Measurements from ENCODE around the gene ZNF280C.
A peak's percentile ranks its signal among the peaks of the same experiment; 100 is the strongest.
"Not testable (repeated sequence)": the region's sequence is repeated elsewhere in the genome, so short reads cannot be mapped to it uniquely, and the experiment has no call there.

ZNF280C gene, protein sequence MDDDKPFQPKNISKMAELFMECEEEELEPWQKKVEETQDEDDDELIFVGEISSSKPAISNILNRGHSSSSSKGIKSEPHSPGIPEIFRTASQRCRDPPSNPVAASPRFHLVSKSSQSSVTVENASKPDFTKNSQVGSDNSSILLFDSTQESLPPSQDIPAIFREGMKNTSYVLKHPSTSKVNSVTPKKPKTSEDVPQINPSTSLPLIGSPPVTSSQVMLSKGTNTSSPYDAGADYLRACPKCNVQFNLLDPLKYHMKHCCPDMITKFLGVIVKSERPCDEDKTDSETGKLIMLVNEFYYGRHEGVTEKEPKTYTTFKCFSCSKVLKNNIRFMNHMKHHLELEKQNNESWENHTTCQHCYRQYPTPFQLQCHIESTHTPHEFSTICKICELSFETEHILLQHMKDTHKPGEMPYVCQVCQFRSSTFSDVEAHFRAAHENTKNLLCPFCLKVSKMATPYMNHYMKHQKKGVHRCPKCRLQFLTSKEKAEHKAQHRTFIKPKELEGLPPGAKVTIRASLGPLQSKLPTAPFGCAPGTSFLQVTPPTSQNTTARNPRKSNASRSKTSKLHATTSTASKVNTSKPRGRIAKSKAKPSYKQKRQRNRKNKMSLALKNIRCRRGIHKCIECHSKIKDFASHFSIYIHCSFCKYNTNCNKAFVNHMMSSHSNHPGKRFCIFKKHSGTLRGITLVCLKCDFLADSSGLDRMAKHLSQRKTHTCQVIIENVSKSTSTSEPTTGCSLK

DNA sequence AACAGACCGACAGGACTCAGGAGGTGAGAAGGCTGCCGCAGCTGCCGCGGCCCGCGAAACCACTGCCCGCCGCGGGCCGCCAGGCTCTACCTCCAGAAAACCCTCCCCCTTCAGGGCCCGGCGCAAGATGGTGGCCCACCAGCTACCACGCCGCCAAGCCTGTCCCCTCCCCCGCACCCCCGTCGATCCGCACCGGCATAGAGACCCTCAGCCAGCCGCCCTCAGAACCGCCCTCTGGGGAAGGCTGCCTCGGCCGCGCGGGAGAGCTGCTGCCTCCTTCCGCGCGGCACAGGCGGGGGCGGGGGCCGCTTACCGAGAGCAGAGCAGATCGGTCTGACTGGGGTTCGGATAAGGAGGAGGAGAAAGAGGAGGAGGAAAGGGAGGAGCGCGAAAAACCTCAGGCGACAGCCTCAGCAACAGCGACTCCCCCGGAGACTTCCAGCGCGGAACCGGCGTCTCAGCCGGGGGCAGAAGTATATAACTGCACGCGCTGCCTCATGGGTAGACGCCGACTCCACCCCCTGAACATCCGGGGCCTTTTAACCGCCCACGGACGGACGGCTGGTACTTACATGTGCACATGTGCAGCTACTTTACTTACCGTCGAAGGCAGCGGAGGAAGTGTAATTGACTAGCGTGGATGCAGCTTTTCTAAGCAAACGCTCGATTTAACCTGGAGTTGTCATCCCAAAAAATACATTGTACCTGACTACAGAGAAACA, at the start of gene ZNF280C:
TSS of gene ZNF280C (minus strand) at position 451 of the 722 bp plus-strand sequence. CDS start 8,450 bp downstream, outside the sequence.
- DNase-seq, result peak; percentile 96

DNA sequence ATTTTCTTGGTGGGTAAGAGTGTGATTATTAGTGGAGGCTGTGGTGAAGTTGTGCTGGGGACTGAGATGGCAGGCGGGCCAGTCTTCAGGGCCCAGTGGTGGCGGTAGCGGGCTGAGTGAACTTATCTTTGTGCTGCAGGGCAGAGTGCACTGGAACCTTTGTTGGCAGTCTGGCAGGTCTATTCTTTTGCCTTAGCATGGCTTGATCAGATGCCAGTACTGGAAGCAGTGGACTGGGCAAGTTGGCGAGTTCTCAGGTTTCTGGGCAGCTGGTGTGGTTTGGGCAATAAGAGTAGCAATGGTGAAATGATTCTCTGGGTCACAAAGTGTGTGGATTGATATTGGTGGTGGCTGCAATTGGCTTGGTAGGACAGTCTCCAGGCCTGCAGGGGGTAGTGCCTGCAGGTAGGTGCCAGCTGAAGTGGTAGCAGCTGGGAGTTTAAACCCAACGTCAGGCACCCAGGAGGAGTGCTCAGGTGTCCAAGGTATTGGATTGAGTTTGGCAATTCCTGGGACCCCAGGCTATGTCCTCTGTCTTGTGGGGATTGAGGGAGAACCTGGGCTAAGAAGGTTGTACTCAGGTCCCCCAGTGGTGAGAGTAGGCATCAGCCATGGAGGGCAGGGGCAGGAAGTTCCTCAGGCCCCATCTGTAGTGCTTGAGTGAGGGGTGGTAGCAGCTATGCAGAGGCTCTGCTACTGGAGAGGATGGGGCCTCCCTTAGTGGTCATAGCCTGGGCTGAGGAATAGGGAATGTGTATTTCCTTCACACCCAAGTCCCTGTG, 36.1 kb upstream of the ZNF280C start:
- DNase-seq, result no peak

DNA sequence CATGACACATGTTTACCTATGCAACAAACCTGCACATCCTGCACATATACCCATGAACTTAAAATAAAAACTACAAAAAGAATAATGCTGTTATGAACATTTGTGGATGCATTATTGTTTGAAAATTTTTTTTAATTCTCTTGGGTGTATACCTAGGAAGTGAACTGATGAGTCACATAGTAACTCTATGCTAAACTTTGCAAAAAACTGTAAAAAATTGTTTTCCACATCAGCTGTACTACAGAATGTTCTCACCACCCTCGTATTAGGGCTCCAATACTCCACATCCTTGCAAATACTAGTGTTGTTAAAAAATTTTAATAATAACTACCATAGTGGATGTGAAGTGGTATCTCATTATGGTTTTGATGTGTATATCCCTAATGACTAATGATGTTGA, 33.3 kb upstream of the ZNF280C start:
- no peak for DNase-seq

DNA sequence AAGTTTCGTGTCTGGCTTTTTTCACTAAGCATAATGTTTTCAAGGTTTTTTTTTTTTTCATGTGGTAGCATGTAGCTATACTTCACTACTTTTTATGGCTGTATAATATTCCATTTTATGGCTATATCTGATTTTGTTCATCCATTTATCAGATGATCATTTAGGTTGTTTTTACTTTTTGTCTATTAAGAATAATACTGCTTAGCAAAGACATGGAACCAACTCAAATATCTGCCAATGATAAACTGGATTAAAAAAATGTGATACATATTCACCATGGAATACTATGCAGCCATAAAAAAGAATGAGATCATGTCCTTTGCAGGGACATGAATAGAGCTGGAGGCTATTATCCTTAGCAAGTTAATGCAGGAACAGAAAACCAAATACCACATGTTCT, 32.7 kb upstream of the ZNF280C start:
- no peak for DNase-seq

DNA sequence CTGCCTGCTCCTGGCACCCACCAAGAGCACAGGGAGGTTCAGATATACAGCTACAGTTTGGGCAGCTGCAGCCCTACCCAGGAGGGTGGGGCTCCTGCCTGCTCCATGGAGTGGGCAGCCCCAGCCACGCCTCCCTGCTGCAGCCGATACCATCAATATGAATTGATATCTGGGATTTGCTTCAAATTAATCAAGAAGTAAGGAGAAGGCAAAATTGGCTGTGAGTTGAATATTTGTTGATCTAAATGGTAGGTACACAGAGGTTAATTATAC, 31.2 kb upstream of the ZNF280C start:
- no peak for DNase-seq

DNA sequence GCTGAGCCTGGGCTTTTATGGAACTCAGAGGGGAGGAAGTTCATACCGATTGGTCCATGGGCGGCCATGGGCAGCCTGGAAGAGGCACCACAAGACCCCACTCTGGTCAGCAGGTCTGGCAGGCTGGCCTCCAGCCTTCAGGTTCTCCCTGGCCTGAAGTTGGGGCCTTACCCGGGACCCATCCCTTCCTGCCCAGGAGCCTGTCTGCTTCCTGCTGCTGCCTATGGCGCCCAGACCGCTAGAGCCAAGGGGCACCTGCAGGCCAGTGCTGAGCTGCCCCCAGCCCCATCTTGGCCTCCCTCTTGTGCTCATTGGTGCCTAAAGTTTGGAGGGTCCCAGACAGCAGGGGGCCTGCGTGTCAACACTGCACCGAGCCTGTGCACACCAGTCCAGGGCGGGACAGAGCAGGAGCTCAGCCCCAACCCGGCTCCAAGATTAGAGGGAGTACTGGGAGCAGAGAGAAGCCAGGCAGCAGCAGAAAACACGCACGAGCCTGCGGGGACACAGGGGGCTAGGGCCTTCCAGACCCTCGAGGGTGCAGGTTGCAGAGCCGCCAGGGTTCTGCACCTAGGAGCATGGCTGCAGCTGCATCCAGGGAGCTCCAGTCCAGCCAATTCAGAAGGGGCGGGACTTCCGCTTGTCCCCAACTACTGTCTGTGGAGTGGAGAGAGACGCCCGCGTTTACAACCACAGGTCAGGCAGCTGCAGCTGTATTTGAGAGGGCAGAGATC, 30.7 kb upstream of the ZNF280C start:
- no peak for DNase-seq

DNA sequence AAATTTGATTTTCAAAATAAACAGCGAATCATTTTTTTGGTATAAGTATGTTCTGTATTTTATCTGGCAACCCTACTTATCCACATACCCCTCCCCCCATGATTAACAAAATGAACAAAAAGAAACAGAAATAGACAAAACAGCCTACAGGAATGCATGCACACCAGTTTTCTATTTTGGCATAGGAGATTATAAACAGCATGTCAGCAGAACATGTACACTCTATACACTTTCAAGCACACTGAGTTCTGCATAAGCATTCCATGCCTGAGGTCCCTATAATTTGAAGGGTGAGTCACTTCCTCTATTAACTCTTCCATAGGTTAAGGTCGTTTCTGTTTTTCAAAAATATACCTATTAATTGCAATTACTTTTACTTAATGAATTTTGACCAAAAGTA, 28.0 kb upstream of the ZNF280C start:
- no peak for DNase-seq

DNA sequence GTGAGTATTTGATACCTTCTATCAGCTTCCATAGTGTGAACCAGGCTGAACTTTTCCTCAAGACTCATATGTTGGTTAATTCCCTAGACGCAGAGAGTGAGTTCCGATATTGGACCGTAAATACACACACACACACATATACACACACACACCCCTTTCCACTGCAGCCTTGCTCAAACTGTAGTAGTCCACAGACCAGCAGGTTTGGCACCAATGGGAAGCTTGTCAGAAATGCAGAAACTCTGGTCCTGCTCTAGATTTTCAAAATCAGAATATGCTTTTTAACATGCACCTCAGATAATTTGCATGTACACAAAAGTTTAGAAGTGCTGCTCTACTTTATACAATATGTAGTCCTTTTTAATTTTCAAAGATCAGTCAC, 27.6 kb upstream of the ZNF280C start:
- no peak for DNase-seq

DNA sequence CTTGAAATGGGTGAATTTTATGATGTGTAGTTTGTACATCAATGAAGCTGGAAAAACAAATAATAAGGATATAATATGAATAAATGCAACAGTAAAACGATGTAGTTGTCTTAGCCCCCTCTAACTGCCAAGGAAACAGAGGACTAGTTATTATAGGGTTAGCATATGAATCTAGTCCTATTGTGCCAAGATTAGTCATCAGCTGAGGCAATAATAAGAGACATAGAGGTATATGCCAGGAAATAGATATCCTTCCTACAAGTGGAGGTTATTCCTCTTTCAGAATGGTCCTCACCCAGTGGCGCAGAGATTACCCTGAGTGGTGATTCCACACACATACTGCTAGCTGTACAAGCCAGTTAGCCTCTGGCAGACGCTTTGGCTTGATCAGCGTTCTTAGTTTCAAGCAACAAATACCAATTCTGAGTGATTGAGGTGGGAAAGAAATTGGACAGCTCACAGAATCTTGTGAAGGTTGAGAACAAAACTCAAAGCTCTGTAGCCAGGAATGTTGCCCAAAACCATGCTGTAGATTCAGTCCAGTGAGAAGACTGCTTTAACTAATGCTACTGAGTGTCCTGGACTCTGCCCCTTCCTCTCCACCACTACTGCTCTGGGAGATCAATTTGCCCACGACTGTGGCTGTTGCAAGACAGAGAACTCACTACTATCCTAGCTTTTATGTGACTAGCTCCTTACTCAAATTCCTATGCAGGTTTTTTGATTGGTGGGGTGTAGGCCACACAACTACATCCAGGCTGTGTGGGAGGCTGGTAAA, 27.0 kb upstream of the ZNF280C start:
- no peak for DNase-seq

DNA sequence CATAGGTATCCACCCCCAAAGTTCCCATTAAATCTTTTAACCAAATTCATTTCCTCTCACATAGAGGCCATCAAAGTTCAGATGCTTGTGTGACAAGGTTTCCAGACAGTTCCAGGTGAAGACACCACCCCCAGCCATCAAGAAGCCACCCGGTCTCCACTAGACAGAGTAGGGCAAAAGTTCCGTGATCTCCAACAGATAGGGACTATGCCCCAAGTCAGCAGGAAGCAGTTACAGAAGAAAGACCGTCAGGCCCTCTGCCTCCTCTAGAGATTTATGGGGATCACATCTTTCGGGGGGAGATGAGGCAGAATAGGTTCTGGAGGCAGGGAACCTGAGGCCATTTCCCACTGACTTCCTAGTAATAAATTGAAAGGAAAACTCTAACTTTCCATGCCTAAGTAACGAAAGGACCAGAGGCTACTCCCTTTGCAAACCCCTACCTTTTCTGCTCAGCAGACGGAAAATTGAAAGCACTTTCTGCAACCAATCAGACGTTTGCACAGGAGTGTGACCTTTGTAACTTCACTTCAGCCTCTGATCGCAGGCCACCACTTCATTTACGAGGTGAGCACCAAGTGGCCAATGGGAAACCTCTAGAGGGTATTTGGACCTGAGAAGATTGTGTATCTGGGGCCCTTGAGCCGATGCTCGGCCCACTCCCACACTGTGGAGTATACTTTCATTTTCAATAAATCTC, 18.5 kb upstream of the ZNF280C start:
- DNase-seq, result no peak

DNA sequence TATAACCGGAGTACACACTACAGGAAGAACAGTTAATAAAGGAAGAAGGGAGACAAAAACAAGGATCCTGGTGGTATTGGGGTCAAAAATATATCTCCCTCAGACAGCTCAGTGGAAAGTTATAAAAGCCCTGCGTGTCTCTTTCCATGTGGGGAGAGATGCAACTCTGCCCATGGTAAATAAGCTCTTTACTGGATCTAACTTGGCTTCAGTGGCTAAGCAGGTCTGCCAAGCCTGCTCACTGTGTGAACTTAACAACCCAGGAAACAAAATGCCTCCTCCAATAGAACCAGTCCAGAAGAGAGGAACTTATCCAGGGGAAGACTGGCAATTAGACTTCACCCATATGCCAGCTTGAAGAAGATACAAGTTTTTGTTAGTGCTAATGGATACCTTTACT, 17.0 kb upstream of the ZNF280C start:
- DNase-seq, result no peak

DNA sequence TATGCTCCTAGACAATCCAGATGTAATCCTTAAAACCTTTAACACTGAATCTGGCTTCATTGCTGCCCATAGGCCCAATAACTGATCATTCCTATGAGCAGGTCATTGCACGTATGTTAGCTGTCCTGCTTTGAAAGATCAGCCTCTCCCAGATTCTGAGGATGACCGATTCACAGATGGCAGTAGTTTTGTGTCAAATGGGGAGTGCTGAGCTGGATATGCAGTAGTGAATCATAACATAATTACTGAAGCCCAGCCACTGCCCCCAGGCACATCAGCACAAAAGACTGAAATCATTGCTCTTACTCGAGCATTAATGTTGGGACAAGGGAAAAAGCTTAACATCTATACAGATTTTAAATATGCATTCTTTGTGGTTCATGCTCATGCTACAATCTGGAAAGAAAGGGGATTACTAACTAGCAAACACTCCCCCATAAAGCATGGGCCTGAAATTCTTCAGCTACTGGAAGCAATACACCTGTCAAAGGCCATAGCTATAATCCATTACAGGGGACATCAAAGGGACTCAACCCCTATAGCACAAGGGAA, 16.4 kb upstream of the ZNF280C start:
- no peak for DNase-seq

DNA sequence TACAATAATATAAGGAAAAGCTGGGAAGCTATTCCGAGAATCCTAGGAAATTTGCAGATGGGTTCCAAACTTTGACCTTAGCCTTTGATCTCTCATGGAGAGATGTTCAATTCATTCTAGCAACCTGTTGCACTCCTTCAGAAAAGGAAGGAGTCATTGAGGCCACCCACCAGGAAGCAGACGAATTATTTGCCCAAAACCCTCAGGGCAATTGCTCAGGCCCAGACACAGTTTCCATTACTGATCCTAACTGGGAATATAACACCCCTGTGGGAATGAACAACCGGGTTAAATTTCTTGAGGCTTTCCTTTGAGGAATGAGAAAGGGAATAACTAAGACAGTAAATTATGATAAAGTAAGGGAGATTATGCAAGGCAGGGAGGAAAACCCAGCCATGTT, 13.5 kb upstream of the ZNF280C start:
- DNase-seq, result no peak

DNA sequence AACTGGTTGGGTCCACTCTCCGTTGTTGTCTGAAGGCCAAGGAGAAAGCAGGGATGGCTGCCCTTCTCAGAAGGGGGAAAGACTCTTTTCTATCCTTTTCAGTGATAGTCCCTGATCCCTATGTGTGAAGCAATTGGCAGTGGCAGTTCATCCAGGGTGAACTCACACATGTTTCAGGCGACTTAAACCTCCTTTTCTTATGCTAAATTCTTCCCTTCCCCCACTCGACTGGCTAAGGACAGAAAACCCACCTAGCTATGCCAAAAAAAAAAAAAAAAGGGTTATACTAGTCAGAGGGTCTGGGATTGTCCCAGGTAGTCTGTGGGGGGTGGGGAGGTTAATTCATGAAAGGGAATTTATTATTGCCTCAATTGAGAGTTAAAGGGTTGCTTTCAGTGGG, 12.2 kb upstream of the ZNF280C start:
- DNase-seq, result no peak

DNA sequence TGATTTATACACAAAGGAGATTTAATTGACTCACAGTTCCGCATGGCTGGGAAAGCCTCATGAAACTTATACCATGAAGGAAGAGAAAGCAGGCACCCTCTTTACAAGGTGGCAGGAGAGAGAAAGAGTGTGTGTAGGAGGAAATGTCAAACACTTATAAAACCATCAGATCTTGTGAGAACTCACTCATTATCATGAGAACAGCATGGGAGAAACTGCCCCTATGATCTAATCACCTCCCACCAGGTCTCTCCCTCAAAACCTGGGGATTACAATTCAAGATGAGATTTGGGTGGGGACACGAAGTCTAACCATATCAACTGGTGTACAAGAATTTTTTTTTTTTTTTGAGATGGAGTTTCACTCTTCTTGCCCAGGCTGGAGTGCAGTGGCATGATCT, 3.6 kb upstream of the ZNF280C start:
- not testable (repeated sequence) for DNase-seq

DNA sequence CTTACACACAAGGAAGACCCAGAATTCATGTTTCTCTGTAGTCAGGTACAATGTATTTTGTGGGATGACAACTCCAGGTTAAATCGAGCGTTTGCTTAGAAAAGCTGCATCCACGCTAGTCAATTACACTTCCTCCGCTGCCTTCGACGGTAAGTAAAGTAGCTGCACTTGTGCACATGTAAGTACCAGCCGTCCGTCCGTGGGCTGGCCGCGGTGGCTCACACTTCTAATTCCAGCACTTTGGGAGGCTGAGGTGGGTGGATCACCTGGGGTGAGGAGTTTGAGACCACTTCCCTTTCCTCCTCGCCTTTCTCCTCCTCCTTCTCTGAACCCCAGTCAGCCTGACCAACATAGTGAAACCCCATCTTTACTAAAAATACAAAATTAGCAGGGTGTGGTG, 692 bp upstream of the ZNF280C start:
- not testable (repeated sequence) for DNase-seq

DNA sequence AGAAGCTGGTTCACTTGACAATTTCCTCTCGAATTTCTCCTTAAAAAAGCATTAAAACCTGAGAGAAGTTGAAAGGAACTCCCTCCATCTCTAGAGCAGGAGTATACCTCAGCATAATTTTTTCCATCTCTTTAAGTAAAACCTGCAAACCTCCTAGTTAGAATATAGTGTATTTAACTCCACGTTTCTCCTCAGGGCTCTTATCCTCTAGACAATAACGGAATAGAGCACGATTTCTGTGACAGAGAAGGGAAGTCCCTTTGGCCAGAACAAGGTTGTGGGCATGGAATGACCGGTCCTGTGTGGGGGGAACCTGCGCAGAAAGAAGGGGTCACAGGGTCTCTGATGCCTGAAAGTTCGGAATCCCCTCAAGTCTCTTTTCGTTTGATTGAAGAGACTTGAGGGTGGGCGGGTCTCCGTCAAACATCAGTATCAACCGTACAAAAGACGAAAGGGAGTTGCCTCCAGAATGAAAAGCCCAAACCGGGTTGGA, 697 bp downstream of the ZNF280C start:
- DNase-seq, result no peak

DNA sequence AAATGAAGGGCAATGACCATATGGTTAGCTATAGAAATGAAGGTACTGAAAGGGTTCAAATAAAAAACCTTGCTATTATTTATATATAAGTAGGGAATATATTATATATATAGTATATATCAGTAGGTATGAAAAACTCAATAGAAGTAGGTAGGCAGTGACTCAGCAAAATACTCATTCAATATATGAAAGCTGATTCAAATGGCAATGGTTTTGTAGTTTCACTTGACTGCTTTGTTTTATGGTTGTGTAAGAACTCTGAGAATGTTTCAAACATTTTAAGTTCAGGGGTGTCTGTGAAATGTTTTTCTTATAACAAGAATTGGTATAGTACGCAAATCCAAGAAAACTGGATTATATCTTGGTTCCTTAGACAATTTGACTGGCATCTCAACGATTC, 4.1 kb downstream of the ZNF280C start:
- DNase-seq, result no peak

DNA sequence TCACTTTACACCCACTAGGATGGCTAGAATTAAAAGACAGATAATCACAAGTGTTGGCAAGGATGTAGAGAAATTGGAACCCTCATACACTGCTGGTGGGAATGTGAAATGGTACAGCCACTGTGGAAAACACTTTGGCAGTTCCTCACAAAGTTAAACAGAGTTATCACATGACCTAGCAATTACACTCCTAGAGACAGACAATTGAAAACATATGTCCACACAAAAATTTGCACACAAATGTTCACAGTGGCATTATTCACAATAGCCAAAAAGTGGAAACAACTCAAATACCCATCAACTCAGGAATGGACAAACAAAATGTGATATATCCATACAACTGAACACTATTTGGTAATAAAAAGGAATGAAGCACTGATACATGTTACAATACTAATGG, 5.7 kb downstream of the ZNF280C start:
- no peak for DNase-seq

DNA sequence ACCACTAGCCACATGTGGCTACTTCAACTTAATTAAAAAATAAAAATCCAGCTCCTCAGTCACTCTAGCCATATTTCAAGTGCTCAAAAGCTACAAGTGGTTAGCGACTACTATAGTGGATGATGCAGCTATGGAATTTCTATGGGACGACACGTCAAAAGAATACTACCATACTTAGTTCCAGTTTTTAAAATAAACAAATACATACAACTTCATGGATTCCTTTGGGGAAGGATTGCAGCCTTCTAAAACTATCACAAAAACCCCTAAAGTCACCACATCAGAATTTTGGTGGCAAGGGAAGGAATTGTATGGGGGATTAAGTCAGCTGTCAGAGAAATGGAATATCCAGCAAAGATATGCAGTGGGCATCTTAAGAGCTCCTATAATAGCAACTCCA, 6.5 kb downstream of the ZNF280C start:
- DNase-seq, result no peak

Measured in activated effector memory CD4-positive, alpha-beta T cell treated with anti-CD3 and anti-CD28 coated beads, Interleukin-2, amount 50 U/mL, for 16 hours (primary cell).